DND-41 (cell line): ENCODE measurements around the gene SKIC2.

Experiments used
- ATAC-seq: fragments of 200-7000 bp; cut with Tn5 transposase; 3 replicates; pipeline ENCODE4 v1.9.1; 2021; ENCODE audit warnings: low read depth; ENCODE audit not compliant: insufficient read depth
- DNase-seq: peaks from one replicate; pipeline ENCODE4 v3.0.0-alpha.2; 2020
- H2AFZ ChIP-seq: 2 replicates; pipeline ENCODE4 v1.6.0; 2012; ENCODE audit warnings: low read depth, low read length
- H3K27ac ChIP-seq: 2 replicates; pipeline ENCODE4 v1.5.1; 2012; ENCODE audit warnings: low read length, inconsistent platforms
- H3K27me3 ChIP-seq: fragments of 200-600 bp; sonication (generic); 2 replicates; pipeline ENCODE4 v1.6.0; 2012; ENCODE audit warnings: low read length, mild to moderate bottlenecking, inconsistent platforms; ENCODE audit not compliant: insufficient read depth, poor library complexity
- H3K36me3 ChIP-seq: 2 replicates; pipeline ENCODE4 v1.5.1; 2012; ENCODE audit warnings: low read length, inconsistent platforms; ENCODE audit not compliant: insufficient read depth
- H3K4me1 ChIP-seq: 2 replicates; pipeline ENCODE4 v1.5.1; 2012; ENCODE audit warnings: mild to moderate bottlenecking, low read length; ENCODE audit not compliant: insufficient read depth
- H3K4me2 ChIP-seq: 2 replicates; pipeline ENCODE4 v1.6.0; 2012; ENCODE audit warnings: mild to moderate bottlenecking, moderate library complexity, low read length, inconsistent platforms; ENCODE audit not compliant: insufficient read depth
- H3K4me3 ChIP-seq, 2 experiments: fragments of 200-600 bp in 1 of 2; shearing (Covaris generic) in 1 of 2; 2 replicates each; pipeline ENCODE4 v1.5.1; 2012 to 2016; ENCODE audit warnings: inconsistent platforms in 2 of 2, low read length in 2 of 2, mild to moderate bottlenecking in 2 of 2, low read depth in 1 of 2, moderate library complexity in 1 of 2
- H3K79me2 ChIP-seq: 2 replicates; pipeline ENCODE4 v1.6.0; 2012; ENCODE audit warnings: low read length, inconsistent platforms; ENCODE audit not compliant: insufficient read depth
- H3K9ac ChIP-seq: 2 replicates; pipeline ENCODE4 v1.6.0; 2012; ENCODE audit warnings: low read depth, mild to moderate bottlenecking, inconsistent platforms, low read length, moderate library complexity
- H3K9me3 ChIP-seq: 2 replicates; pipeline ENCODE4 v1.5.1; 2012; ENCODE audit warnings: low read length, moderate library complexity, mild to moderate bottlenecking, inconsistent platforms; ENCODE audit not compliant: insufficient read depth, severe bottlenecking
- H4K20me1 ChIP-seq: 2 replicates; pipeline ENCODE4 v1.6.0; 2012; ENCODE audit warnings: low read length; ENCODE audit not compliant: insufficient read depth
- CTCF ChIP-seq: IDR thresholded peaks from 2 replicates; pipeline ENCODE4 v1.5.1; 2012; ENCODE audit warnings: borderline replicate concordance, low read length, moderate library complexity, mild to moderate bottlenecking; ENCODE audit not compliant: poor library complexity, severe bottlenecking; ENCODE audit errors: extremely low read depth
- EZH2 ChIP-seq: IDR thresholded peaks from 3 replicates; pipeline ENCODE4 v1.6.1; 2012; ENCODE audit warnings: borderline replicate concordance, low read depth, mild to moderate bottlenecking, moderate library complexity, low read length, inconsistent platforms; ENCODE audit not compliant: severe bottlenecking

The SKIC2 gene

GRCh38 chr6:31958412-31958740 is 599 bp upstream of the SKIC2 start:
- Histone ChIP-seq H2AFZ (peak overlapping the region; percentile 86), H3K9ac (peak overlapping the region; percentile 70), H3K4me3 (peak overlapping the region; percentile 86), H3K4me1 (peaks cover 35% of the 10 kb centered on the region), H3K4me2 (peak overlapping the region; percentile 92), H3K9me3 (no peaks in the 10 kb centered on the region), H3K36me3 (peaks cover 67% of the 10 kb centered on the region), H3K79me2 (peaks cover 37% of the 10 kb centered on the region), H3K27me3 (no peaks in the 10 kb centered on the region), H4K20me1 (no peaks in the 10 kb centered on the region), H3K27ac (peak overlapping the region; percentile 74)
- DNase-seq (no peak), ATAC-seq (no peak)
- no peak for TF ChIP-seq CTCF
- TF ChIP-seq EZH2: no peak

GRCh38 chr6:31961616-31962015 is 2.6 kb downstream of the SKIC2 start:
- Histone ChIP-seq H3K79me2 (peaks cover 36% of the 10 kb centered on the region), H4K20me1 (no peaks in the 10 kb centered on the region), H2AFZ (no peak overlapping the region), H3K27ac (no peak overlapping the region), H3K27me3 (no peaks in the 10 kb centered on the region), H3K9me3 (no peaks in the 10 kb centered on the region), H3K4me1 (peaks cover 33% of the 10 kb centered on the region), H3K9ac (no peak overlapping the region), H3K4me3 (no peak overlapping the region), H3K4me2 (no peak overlapping the region), H3K36me3 (peaks cover 70% of the 10 kb centered on the region)
- ATAC-seq (no peak), DNase-seq (no peak)
- TF ChIP-seq EZH2: no peak
- no peak for TF ChIP-seq CTCF

GRCh38 chr6:31963921-31964320 is 4.9 kb downstream of the SKIC2 start:
- no peak overlapping the region for H3K27ac ChIP-seq
- H3K27me3 ChIP-seq: no peaks in the 10 kb centered on the region
- H3K4me3 ChIP-seq: no peak overlapping the region
- H3K36me3 ChIP-seq: peaks cover 87% of the 10 kb centered on the region
- H3K4me1 ChIP-seq: peaks cover 15% of the 10 kb centered on the region
- ATAC-seq: no peak
- H2AFZ ChIP-seq: no peak overlapping the region
- DNase-seq: no peak
- no peak overlapping the region for H3K4me2 ChIP-seq
- H3K79me2 ChIP-seq: peaks cover 15% of the 10 kb centered on the region
- no peak for TF ChIP-seq EZH2
- TF ChIP-seq CTCF: no peak
- 0 out of 2 replicates have a peak, but pooled peaks cover under 1% of the 10 kb centered on the region for H4K20me1 ChIP-seq
- H3K9ac ChIP-seq: no peak overlapping the region
- H3K9me3 ChIP-seq: no peaks in the 10 kb centered on the region

- H3K4me2 ChIP-seq: no peak overlapping the region
- peaks cover 6% of the 10 kb centered on the region; the same call in 1 of the 2 replicates for H4K20me1 ChIP-seq
- ATAC-seq (no peak), DNase-seq (no peak)
- no peak overlapping the region for H3K9ac ChIP-seq
- no peaks in the 10 kb centered on the region for H3K27me3 ChIP-seq
- no peak overlapping the region for H3K27ac ChIP-seq
- TF ChIP-seq CTCF: no peak
- no peak for TF ChIP-seq EZH2
- no peak overlapping the region for H2AFZ ChIP-seq
- no peaks in the 10 kb centered on the region for H3K9me3 ChIP-seq
- H3K4me3 ChIP-seq: no peak overlapping the region
- H3K79me2 ChIP-seq: peaks cover 13% of the 10 kb centered on the region
- H3K36me3 ChIP-seq: peaks cover 98% of the 10 kb centered on the region
- peaks cover 15% of the 10 kb centered on the region for H3K4me1 ChIP-seq
Observed at GRCh38 chr6:31965700-31966099, 6.7 kb downstream of the SKIC2 start.
